Suppressor macrophage treated with lipopolysaccharide for 1 hour (primary cell): ENCODE data around the gene MFSD12.
"Not testable (repeated sequence)": the region's sequence is repeated elsewhere in the genome, so short reads cannot be mapped to it uniquely, and the experiment has no call there.

ENCODE experiments used
- DNase-seq, 3 donors: peaks; one replicate each; pipeline ENCODE4 v3.0.0-alpha.2; 2020 to 2022

The MFSD12 gene

GRCh38 chr19:3536429-3537100, 20.8 kb downstream of the MFSD12 start:
- peak in 2 of 3 donors; percentile 39 to 40 for DNase-seq

GRCh38 chr19:3535981-3536380, 21.4 kb downstream of the MFSD12 start:
- DNase-seq = no peak

- DNase-seq = no peak
Measured at GRCh38 chr19:3535563-3535965, 21.8 kb downstream of the MFSD12 start.

- DNase-seq = no peak
Measured at GRCh38 chr19:3535235-3535535, 22.2 kb downstream of the MFSD12 start.

GRCh38 chr19:3534375-3535234, 22.8 kb downstream of the MFSD12 start:
- DNase-seq = no peak

- DNase-seq = no peak
Measured at GRCh38 chr19:3533563-3534216, 23.7 kb downstream of the MFSD12 start.

- no peak for DNase-seq
Measured at GRCh38 chr19:3533033-3533432, 24.4 kb downstream of the MFSD12 start.

- DNase-seq = no peak
Measured at GRCh38 chr19:3532154-3532786, 25.1 kb downstream of the MFSD12 start.

GRCh38 chr19:3531716-3532115, 25.7 kb downstream of the MFSD12 start:
- DNase-seq = no peak

- no peak for DNase-seq
Measured at GRCh38 chr19:3530389-3530788, 27.0 kb downstream of the MFSD12 start.

- not testable (repeated sequence) for DNase-seq
Measured at GRCh38 chr19:3529299-3529698, 28.1 kb downstream of the MFSD12 start.

GRCh38 chr19:3528539-3529211, 28.7 kb downstream of the MFSD12 start:
- DNase-seq = no peak

GRCh38 chr19:3528080-3528479, 29.3 kb downstream of the MFSD12 start:
- no peak for DNase-seq

GRCh38 chr19:3527238-3527910, 30.0 kb downstream of the MFSD12 start:
- DNase-seq = no peak

GRCh38 chr19:3526507-3527237, 30.7 kb downstream of the MFSD12 start:
- DNase-seq = no peak

GRCh38 chr19:3524904-3525451, 32.4 kb downstream of the MFSD12 start:
- DNase-seq = no peak

- DNase-seq = no peak
Measured at GRCh38 chr19:3524078-3524842, 33.1 kb downstream of the MFSD12 start.

- DNase-seq = no peak
Measured at GRCh38 chr19:3523361-3524077, 33.9 kb downstream of the MFSD12 start.
